ENCODE results near the gene DISC1.

GRCh38 chr1:231853588-231854207 lies 227.1 kb downstream of the DISC1 start:
- no peak for TF ChIP-seq CTCF (IDR thresholded peaks at IDR 0.05; ENCODE audit: low read length)
- no peak for TF ChIP-seq EZH2 (IDR thresholded peaks at IDR 0.05; ENCODE audit: borderline replicate concordance, low read length)

Data from OCI-LY1 (cell line).